Measurements from ENCODE around the gene DSCAM. TPM values are rescaled to one million over a fixed set of nuclear protein-coding genes. Genes with fewer than 3 reads are reported as not detected.

DSCAM gene
- total RNA-seq, 1 donor from 2014 or later = 0.06 TPM

- no peak for TF ChIP-seq CTCF (conservative IDR thresholded peaks at IDR 0.05; ENCODE audit: low read depth, low read length)
- no peak overlapping the region for H3K4me3 ChIP-seq (ENCODE audit: low read depth, low read length)
- no peak for DNase-seq (ENCODE audit: low read depth)
Measured at GRCh38 chr21:40675017-40675416, 171.9 kb downstream of the DSCAM start.

- H3K4me3 ChIP-seq (ENCODE audit: low read depth, low read length) = no peak overlapping the region
- DNase-seq (ENCODE audit: low read depth) = no peak
- TF ChIP-seq CTCF (conservative IDR thresholded peaks at IDR 0.05; ENCODE audit: low read depth, low read length) = no peak
Measured at GRCh38 chr21:40672602-40673001, 174.4 kb downstream of the DSCAM start.

- no peak for TF ChIP-seq CTCF (conservative IDR thresholded peaks at IDR 0.05; ENCODE audit: low read depth, low read length)
- H3K4me3 ChIP-seq (ENCODE audit: low read depth, low read length) = no peak overlapping the region
- DNase-seq (ENCODE audit: low read depth) = no peak
Measured at GRCh38 chr21:40671716-40672115, 175.2 kb downstream of the DSCAM start.

GRCh38 chr21:40668555-40669275 is 178.2 kb downstream of the DSCAM start:
- no peak for TF ChIP-seq CTCF (conservative IDR thresholded peaks at IDR 0.05; ENCODE audit: low read depth, low read length)
- H3K4me3 ChIP-seq (ENCODE audit: low read depth, low read length) = no peak overlapping the region
- no peak for DNase-seq (ENCODE audit: low read depth)

GRCh38 chr21:40667967-40668366 is 179.0 kb downstream of the DSCAM start:
- no peak for TF ChIP-seq CTCF (conservative IDR thresholded peaks at IDR 0.05; ENCODE audit: low read depth, low read length)
- DNase-seq (ENCODE audit: low read depth) = no peak
- H3K4me3 ChIP-seq (ENCODE audit: low read depth, low read length) = no peak overlapping the region

GRCh38 chr21:40662889-40663288 is 184.1 kb downstream of the DSCAM start:
- H3K4me3 ChIP-seq (ENCODE audit: low read depth, low read length) = no peak overlapping the region
- no peak for DNase-seq (ENCODE audit: low read depth)
- no peak for TF ChIP-seq CTCF (conservative IDR thresholded peaks at IDR 0.05; ENCODE audit: low read depth, low read length)

GRCh38 chr21:40660461-40660860 is 186.5 kb downstream of the DSCAM start:
- TF ChIP-seq CTCF (conservative IDR thresholded peaks at IDR 0.05; ENCODE audit: low read depth, low read length) = no peak
- DNase-seq (ENCODE audit: low read depth) = no peak
- H3K4me3 ChIP-seq (ENCODE audit: low read depth, low read length) = no peak overlapping the region

Data from epithelial cell of proximal tubule (primary cell).